Activated naive CD4-positive, alpha-beta T cell treated with anti-CD3 and anti-CD28 coated beads, Interleukin-2, amount 50 U/mL, for 16 hours (primary cell): ENCODE results near the gene ZNF410.
"Not testable (repeated sequence)": the region's sequence is repeated elsewhere in the genome, so short reads cannot be mapped to it uniquely, and the experiment has no call there.

Source experiments
- DNase-seq: peaks from one replicate; pipeline ENCODE4 v3.0.0-alpha.2; 2020

Gene ZNF410

DNA sequence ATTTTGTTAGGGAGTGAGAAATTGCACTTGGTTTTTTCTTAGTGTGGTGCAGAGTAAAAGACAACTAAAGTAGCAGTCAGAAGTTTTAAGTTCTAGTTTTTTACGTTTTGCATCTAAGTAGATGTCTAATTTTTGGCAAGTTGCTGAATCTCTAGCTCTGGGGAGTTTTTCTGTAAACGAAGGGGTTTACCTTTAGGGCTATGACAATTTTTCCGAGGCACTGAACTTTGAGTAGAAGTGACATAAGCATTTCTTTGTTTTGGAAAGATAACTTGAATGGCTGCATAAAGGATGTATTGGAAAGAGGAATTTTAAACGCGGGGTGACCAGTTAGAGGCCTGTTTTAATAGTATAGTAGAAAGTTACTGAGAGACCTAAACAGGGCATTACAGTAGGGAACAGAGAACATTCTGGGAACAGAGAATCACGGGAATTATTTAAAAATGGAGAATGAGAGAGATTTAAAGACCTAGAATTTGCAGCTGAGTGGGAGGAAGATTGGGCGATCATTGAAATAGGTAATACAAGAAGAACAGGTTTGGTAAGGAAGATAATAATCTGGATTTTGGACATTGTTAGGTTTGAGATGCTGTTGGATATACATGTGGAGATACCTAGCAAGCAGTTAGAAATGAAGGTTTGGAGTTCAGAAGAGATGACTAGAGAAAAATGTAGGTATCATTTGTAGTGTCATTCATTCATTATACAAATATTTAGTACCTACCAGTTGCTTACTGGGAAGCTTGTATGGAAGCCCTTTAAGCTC is 1.2 kb downstream of the ZNF410 start:
- DNase-seq, result no peak

DNA sequence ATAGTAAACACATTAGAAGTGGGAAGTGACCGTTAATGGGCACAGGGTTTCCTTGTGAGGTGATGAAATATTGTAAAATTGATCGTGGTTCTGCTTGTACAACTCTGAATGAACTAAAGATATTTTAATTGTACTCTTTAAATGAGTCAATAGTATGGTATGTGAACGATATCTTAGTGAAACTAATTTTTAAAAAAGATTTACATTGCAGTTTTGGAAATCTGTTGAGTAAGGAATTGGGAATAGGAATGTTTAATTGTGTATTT is 1.7 kb downstream of the ZNF410 start:
- no peak for DNase-seq

DNA sequence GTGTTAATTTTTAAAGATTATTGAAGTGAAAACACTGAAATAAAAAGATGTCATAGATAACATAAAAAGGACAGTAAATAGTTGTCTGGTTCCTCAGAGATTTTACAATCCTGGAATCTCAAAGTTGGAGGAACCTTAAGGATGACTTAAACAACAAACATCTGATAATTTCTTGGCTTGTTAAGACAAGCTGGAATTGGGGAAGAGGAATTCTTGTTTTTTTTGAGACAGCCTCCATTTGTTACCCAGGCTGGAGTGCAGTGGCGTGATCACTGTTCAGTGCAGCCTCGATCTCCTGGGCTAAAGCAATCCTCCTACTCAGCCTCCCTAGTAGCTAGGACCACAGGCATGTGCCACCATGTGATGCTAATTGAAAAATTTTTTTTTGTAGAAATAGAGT is 2.3 kb downstream of the ZNF410 start:
- DNase-seq, result no peak

DNA sequence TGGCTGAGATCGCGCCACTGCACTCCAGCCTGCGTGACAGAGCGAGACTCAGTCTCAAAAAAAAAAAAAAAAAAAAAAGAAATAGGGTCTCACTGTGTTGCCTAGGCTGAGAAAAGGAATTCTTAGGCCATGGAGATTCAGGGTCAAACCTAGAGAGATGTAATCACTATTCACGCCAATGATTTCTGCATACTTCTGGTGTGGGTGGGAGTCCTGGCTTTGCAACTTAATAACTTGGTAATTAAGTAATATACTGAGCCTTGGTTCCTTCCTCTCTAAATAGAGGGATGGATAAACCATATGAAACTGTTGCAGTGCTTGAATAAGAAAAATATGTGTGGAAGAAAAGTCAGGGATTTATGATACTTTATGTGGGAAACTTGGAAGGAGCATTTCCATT is 2.7 kb downstream of the ZNF410 start:
- DNase-seq, result no peak

DNA sequence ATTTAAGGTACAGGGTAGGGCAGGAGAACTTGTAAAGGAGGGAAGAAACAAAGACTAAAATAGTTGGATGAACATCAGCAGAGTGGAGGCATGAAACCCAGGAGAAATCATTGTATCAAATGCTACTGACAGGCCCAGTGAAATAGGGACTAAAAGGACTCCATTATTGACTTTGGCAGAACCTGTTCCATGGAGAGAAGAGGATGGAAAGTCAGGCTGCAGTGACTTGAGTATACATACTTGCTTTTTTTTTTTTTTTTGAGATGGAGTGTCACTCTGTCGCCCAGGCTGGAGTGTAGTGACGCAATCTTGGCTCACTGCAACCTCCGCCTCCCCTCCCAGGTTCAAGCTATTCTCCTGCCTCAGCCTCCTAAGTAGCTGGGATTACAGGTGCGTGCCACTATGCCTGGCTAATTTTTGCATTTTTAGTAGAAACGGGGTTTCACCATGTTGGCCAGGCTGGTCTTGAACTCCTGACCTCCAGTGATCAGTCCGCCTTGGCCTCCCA is 7.6 kb downstream of the ZNF410 start:
- not testable (repeated sequence) for DNase-seq

DNA sequence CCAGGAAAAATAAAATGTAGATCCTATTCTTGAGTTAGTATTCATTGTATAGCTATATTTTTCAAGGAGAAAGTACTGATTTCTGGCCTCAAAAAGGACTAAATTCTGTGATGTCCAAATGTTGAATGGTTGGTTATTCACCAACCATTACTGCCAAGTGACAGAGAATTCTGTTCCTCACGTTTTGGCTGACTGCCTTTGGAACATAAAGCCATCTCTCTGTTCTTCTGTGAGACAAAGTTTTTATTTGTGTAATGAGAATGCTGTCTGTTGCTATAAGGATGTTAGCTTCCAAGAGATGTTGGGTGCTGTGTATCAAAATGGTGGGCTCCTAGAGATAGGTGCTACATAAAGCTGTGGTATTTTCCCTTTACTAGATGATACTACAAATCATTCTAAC is 9.3 kb downstream of the ZNF410 start:
- DNase-seq, result no peak

DNA sequence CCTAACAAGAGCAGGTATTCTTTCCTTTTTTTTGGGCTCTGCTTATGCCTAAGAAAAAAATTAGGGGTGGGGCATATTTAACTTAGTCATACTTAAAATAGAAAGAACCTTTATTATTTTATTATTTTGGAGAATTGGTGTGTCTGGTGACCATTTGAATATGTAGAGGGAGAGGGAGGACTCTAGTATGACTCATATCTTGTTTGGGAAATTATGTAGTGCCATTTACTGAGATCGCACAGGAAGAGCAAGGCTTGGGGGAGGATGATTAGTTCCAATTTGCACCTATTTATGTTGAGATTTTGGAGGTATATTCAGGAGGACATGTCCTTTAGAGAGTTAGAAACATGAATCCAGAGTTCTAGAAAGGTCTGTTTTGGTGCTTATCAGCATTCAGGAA is 9.9 kb downstream of the ZNF410 start:
- DNase-seq, result no peak

DNA sequence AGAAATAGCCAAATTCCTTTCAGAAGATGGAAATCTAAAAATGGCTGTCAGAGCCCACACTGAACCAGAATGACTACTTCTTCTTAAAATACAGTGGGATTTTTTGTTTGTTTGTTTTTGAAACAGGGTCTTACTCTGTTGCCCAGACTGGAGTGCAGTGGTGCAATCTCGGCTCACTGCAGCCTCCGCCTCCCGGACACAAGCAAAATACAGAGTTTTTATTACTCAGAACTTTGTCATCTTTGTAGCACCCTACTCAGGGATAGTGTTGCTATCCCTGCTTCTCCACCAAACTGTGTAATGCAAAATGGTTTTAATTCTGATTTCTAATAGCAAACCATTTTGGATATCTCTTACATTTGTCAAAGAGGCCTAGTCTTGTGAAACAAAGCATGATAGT is 16.4 kb downstream of the ZNF410 start:
- no peak for DNase-seq

DNA sequence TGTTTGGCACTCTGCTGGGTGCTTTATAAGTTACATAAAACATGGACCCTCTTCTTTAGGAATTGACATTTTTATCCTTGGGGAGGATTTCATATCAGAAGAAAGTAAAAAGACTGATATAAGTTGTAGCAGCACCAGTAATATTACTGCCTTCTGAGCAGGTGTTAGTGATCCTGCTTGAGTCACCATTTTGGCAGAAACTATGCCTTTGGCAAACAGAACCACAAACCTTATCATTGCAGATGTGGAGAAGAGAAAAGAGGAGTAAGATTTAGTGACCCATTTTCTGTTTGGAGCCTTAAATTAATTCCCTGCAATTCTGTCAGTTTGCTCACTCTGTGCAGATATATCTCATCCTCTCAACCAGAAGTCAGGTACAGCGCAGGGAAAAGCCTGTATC is 23.0 kb downstream of the ZNF410 start:
- DNase-seq, result no peak

DNA sequence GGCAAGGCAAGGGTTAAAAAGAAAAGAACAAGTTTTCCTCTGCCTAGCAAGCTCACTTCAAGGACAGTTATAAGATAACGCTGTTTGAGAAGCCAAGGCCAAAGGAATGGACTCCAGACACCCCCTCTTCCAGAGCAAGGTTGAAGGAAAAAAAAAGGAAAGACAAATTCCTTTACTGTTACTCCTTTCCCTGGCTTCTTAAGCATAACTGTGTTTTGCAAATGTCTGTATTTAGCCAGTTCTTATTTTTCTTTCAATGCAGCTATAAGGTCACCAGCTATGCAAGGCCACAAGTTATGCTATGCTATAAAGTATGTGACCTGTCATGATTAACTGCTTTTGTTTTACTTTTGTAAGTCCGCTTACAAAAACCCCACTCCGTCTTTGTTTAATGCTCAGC is 26.6 kb downstream of the ZNF410 start:
- no peak for DNase-seq

DNA sequence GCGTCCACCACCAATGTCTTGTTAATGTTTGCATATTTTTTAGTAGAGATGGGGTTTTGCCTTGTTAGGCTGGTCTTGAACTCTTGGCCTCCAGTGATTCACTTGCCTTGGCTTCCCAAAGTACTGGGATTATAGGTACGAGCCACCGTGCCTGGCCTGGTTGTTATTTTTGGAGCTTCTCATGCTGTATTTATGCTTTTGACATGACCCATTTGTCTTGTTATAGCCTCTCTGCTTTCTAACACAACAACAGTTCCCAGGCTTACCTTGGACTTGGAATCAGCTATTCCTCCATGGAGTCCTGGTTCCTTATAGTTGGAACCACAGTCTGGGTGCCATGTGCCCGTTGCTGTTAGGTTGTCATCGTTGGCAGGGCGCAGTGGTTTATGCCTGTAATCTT is 29.7 kb downstream of the ZNF410 start:
- DNase-seq, result no peak

DNA sequence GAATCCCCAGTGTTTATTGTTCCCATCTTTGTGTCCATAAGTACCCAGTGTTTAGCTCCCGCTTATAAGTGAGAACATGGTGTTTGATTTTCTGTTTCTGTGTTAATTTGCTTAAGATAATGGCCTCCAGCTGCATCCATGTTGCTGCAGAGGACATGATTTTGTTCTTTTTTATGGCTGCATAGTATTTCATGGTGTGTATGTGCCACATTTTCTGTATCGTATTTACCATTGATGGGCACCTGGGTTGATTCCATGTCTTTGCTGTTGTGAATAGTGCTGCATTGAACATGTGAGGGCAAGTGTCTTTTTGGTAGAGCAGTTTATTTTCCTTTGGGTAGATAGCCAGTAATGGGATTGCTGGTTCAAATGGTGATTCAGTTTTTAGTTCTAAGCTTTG is 32.8 kb downstream of the ZNF410 start:
- not testable (repeated sequence) for DNase-seq

DNA sequence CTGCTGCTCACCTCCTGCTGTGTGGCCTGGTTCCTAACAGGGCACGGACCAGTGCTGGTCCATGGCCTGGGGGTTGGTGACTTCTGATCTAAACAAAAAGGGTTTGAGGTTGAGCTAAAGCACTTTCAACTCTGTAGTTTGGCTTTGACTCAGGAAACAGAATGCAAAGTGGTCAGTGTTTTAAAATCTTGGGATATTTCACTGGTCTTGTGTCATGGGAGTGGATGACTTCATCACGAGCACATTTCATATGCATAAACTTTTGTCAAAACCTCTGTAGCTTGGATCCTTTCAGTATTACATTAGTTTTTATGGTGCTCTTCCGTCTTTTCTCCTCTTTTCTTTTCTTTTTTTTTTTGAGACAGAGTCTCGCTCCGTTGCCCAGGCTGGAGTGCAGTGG is 37.7 kb downstream of the ZNF410 start:
- DNase-seq, result no peak

DNA sequence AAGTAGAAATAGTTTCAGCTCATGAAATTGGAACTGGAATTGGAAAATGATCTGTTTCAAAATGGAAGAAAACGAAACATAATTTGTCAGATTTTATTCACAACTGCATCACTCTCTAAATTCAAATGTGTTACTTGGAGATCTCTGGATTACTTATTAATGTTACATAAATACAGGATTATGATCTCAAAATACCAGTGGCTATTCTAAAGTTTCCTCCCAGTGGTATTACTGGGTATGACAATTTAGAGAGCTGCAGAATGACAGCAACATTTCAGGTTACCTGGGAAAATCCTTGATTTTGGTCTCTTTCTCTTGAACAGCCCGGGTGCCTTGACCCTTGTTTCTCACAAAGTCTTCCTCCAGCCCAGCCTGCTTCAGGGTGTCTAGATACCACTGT is 49.0 kb downstream of the ZNF410 start:
- DNase-seq, result no peak

DNA sequence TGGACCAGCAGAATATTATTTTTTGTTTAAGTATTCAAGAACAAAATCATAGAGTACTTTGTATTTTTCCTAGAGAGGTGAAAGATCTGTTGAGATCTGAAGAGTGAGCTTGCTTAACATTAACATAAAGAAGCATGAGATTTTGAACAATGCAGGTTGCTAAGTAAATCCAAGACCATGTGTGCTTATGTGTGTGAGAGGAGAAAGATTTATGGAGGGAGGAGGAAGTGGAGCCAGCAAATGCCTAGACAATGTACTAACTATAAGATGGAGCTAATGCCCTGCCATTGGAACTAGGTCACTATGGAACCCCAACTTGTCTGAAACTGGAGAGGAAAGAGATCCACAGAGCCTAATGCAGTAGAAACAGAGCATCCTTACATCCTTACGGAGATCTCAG is 49.9 kb downstream of the ZNF410 start:
- no peak for DNase-seq

DNA sequence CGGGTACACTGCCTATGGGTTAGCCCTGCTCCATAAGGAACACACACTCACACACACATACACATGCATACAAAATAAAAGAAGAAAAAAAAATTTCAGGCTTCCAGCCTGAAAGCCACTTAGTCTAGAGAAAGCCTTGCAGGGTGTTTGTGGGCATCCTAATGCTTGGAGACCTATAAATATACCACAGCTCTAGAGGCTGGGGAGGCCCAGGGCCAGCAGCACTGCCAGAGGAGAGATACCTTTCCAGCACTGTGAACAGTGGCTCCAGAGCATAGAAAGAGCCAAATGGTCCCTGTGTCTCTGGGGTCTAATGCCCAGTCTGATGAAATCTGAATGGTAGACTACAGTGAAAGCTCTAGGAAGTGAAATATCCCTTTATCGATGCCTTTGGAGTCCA is 50.4 kb downstream of the ZNF410 start:
- DNase-seq, result no peak

DNA sequence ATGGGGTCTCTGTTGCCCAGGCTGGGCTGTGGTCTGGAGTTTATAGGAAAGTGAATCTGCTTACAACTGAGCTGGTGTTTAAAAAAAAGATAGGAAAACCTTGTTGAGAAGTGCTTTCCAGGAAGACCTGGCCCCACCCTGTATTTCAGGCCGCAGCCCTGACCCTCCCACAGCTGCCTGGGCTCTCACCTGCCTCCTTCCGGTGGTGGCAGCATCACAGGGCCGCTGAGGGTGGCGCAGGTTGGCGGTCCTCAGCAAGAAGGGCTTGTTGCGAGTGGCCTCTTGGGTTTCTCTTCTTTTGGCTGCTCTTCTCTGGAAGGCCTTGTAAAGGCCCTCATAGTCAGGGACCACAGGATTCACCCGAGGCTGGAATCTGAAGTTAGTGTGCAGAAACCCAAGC is 55.5 kb downstream of the ZNF410 start:
- DNase-seq, result no peak

DNA sequence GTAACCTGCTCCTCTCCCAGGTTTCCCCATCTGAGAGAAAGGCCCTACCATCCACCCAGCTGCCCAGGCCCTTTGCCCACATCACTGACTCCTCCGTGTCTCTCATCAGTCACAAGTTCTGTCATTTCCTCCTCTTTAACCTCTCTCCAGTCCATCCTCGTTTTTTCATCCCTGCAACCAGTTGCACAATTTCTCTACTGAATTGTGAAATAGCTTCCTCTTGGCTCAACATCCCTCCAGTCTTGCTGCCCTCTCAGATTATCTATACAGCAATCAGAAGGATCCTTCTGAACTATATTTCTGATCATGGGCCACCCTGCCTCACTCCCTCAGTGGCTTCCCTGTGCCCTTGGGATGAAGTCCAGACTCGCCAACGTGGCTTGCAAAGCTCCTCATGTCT is 56.4 kb downstream of the ZNF410 start:
- DNase-seq, result no peak

DNA sequence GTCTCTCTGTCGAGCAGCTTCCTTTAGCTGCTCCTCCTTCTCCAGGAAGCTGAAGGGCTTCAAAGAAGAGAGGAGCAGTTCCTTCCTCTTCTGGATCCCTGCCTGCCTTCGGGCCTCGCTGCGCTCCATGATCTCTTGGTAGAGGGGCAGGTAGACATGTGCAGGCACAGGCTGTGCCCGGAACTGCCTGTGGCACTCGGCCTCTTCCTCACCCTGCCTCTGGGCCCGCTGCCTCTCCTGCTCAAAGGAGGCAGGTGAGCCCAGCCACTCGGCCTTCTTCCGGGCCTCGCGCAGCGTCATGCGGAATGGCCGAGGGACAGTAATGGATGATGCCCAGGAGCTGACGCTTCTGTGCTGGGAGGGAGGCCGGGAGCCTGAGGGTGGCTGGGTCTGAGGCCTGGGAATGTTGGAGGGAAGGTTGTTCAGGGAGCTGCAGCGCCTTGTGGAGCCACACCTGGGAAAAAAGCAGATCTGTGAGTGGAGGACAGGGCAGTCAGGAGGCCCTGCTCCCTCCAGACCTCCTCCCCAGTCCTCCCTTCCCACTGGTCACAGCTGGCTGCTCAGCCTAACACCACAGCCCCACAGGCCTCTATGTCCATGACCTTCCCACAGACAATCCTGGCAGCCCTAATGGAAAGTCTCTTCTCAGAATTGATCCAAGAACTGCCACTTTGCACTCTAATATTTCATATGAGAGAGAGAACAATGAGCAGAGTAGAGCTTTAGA is 57.9 kb downstream of the ZNF410 start:
- no peak for DNase-seq

DNA sequence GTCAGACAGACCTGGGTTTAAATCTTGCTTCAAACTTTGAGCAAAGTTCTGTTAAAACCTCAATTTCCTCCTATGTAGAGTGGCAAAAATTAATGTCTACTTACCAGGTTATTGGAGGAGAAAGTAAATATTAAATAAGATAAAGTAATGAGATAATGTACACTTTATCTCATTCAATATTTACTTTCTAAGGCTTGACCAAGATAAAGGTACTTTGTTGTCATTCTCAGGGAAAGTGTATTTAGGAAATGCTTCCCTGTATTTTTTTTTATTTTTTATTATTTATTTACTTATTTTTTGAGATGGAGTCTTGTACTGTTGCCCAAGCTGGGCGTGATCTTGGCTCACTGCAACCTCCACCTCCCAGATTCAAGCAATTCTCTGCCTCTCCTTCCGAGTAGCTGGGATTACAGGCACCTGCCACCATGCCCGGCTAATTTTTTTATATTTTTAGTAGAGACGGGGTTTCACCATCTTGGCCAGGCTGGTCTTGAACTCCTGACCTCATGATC is 58.6 kb downstream of the ZNF410 start:
- DNase-seq, result no peak

DNA sequence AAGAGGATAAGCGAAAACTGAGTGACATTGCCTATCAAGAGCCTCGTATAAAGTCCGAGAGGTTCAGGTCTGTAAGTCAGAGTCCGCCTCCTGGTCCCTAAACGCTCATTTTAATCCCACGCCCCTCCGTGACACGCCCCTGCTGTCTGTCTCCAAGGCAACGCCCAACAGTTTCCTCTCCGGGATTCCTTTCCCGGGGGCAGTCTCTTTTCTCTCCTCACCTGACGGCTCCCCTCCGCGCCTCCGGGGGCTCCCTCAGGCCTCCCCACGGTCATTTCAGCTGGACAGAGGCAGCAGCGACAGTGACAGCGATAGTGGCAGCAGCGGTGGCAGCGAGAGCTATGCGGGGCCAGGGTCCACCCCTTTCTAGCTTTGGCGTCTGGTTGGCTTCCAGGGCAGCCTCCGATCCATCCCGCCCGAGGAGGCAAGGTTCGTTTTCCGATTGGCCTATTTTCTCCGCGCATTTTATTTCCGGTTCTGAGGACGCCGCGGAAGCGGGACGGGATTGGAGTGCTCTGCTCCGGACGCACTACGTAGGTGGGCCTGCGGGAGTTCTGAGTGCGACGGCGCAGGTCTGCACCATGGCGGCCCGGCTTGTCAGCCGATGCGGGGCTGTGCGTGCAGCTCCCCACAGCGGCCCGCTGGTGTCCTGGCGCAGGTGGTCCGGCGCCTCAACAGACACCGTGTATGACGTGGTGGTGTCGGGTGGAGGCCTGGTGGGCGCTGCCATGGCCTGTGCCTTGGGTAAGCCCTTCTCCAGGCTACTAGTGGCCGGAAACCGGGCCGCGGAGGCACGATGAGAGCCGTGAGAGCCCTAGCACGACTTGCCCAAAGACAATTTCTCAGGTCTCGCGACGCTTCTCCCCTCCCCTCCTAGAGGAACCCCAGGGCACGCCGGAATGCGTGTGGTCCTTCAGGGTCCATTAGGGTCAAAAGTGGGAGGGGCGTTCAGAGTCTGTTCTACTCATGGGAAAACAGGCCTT is 63.4 kb downstream of the ZNF410 start, which contains the start of the genes COQ6 and FAM161B:
Gene COQ6, plus strand, starts transcription at position 551 of the 983 bp plus-strand sequence. Its CDS starts 31 bp downstream, at position 582.
Gene FAM161B, minus strand, starts transcription at position 343 of the 983 bp plus-strand sequence. Its CDS starts 68 bp downstream, at position 275.
- DNase-seq, result peak; percentile 93

DNA sequence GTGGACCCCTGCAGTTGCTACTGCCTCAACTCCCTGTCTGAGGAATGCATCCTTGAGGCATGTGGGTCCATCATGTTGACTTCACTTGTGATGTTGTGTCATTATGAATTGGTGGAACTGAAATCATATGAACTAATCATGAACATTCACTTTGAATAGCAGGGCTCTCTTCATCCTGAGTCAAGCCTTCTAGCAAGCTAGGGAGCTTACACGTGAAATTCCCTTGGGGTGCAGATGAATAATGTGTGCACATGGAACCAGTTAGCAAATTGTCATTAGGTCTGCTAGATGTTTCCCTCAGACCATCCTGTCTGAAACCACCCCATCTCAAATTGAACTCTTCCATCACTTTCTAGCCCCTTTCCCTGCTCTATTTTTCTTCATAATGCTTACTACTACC is 67.1 kb downstream of the ZNF410 start:
- no peak for DNase-seq

DNA sequence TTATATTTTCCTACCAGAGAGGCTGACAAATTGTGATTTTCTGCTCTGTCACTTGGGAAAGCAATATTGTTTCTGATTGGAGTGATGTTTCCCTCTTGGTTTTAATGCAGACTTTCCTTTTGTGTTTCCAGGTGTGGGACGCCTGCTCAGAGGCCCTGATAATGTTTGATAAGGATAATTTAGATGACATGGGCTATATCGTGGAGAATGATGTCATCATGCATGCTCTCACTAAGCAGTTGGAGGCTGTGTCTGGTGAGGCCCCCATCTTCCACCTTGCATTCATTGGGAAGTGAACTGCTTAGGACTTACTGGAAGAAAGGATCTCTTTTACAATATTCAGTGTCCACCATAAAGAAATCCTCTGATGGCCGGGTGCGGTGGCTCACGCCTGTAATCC is 69.0 kb downstream of the ZNF410 start:
- DNase-seq, result no peak
